Panc1 (cell line): ENCODE data around the gene CLPX. TPM values are rescaled to one million over a fixed set of nuclear protein-coding genes. Genes with fewer than 3 reads are reported as not detected.

Experiments used
- ATAC-seq: fragments of 200-7000 bp; cut with Tn5 transposase; 2 replicates; pipeline ENCODE4 v1.9.1; 2020; ENCODE audit warnings: mild to moderate bottlenecking, moderate library complexity
- BruUV-seq: library from RNA; stranded (reverse); fragments of 400-500 nt; replicated peaks from 2 replicates; lab custom pipeline; 2021; lab: Mats Ljungman, UMichigan
- CTCF ChIA-PET: fragments of 300-600 bp; sonication (Branson Sonifier 250); formaldehyde crosslinking; loops from one replicate; lab custom pipeline; 2022; ENCODE audit warnings: antibody characterized with exemption; lab: Charles Lee
- POLR2A ChIA-PET: fragments of 300-600 bp; sonication (Branson Sonifier 250); formaldehyde crosslinking; loops from one replicate; lab custom pipeline; 2022; ENCODE audit warnings: antibody characterized with exemption; lab: Charles Lee
- DNase-seq: peaks from one replicate; pipeline ENCODE4 v3.0.0-alpha.2; 2010; ENCODE audit warnings: low read depth, low spot score
- H3K27ac ChIP-seq: 2 replicates; pipeline ENCODE4 v1.5.1; 2011; ENCODE audit warnings: mild to moderate bottlenecking, low read length, inconsistent platforms
- H3K27me3 ChIP-seq: fragments of 200-500 bp; sonication (Bioruptor generic); 2 replicates; pipeline ENCODE4 v1.6.0; 2014; ENCODE audit warnings: low read length, inconsistent platforms; ENCODE audit not compliant: control insufficient read depth, insufficient read depth
- H3K36me3 ChIP-seq: fragments of 200-500 bp; sonication (Bioruptor generic); 2 replicates; pipeline ENCODE4 v1.5.1; 2014; ENCODE audit warnings: inconsistent platforms, mild to moderate bottlenecking, low read length, moderate library complexity; ENCODE audit not compliant: control insufficient read depth, insufficient read depth
- H3K4me1 ChIP-seq: 2 replicates; pipeline ENCODE4 v1.5.1; 2011; ENCODE audit warnings: inconsistent platforms, mild to moderate bottlenecking, low read length, moderate library complexity; ENCODE audit not compliant: control insufficient read depth, insufficient read depth
- H3K4me3 ChIP-seq, 2 experiments: 2 replicates each; pipeline ENCODE4 v1.5.1; 2011 to 2012; ENCODE audit warnings: low read depth in 2 of 2, low read length in 2 of 2, mild to moderate bottlenecking in 2 of 2, inconsistent platforms in 1 of 2, moderate library complexity in 1 of 2
- H3K9me3 ChIP-seq: fragments of 200-500 bp; sonication (Bioruptor generic); 2 replicates; pipeline ENCODE4 v1.5.1; 2014; ENCODE audit warnings: low read depth, mild to moderate bottlenecking, inconsistent platforms, low read length, moderate library complexity; ENCODE audit not compliant: control insufficient read depth, insufficient read depth
- POLR2AphosphoS5 ChIP-seq: IDR thresholded peaks from 2 replicates; pipeline ENCODE4 v1.6.1; 2012; ENCODE audit warnings: mild to moderate bottlenecking, low read depth, low read length, moderate library complexity
- SIN3A ChIP-seq: IDR thresholded peaks from 2 replicates; pipeline ENCODE4 v1.6.1; 2012; ENCODE audit warnings: low read depth, mild to moderate bottlenecking, low read length, moderate library complexity, borderline replicate concordance; ENCODE audit not compliant: insufficient read depth
- TCF7L2 ChIP-seq: IDR thresholded peaks from 2 replicates; pipeline ENCODE4 v1.6.1; 2011; ENCODE audit warnings: mild to moderate bottlenecking, low read depth, low read length, inconsistent platforms
- in situ Hi-C: cut with HindIII; loops from 2 replicates; pipeline ENCODE4 v1.10.0; 2016; ENCODE audit warnings: low sequenced_read_pairs, low pct_unique_long_range_greater_than_20kb
- intact Hi-C: fragments of 100-400 bp; cut with micrococcal nuclease; formaldehyde crosslinking; loops from one replicate; pipeline ENCODE4 v1.10.0; 2022; ENCODE audit not compliant: unreplicated experiment
- total RNA-seq: library from RNA; stranded (reverse); gene quantifications from one replicate; pipeline ENCODE4 v1.2.1, GENCODE V29; 2021; ENCODE audit not compliant: unreplicated experiment
- TF ChIP-seq, protein P1 (sequence below): fragments of 450-650 bp; IDR thresholded peaks from 2 replicates; pipeline ENCODE4 v1.5.1; 2017; ENCODE audit warnings: mild to moderate bottlenecking
- TF ChIP-seq, protein P2 (sequence below), 2 experiments: IDR thresholded peaks; 2 replicates each; pipeline ENCODE4 v1.6.1; 2011 to 2012; ENCODE audit warnings: low read depth in 2 of 2, control low read depth in 1 of 2, low read length in 1 of 2, mild to moderate bottlenecking in 1 of 2, moderate library complexity in 1 of 2; ENCODE audit not compliant: insufficient read depth in 1 of 2

The CLPX gene
- total RNA-seq, 1 experiment from 2014 or later = 49.9 TPM

DNA sequence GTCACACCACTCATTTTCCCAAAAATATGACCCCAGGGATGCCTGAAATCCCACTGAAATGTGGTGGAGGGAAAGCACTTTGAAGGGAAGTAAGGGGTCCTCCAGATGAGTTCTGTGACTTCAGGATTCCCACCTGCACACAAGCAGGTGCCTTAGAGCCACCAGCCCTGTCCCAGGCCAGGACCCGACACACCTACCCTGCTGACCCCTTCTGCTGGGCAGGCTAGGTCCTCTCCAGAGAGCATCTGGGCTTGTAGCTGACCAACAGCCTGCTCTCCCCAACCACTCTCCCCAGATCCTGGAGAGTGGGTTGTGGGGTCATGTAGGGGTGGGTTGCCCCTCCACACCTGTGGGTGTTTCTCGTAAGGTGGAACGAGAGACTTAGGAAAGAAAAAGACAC lies 41.1 kb upstream of the CLPX start:
- no peak overlapping the region for H3K27ac ChIP-seq
- no peaks in the 10 kb centered on the region for H3K36me3 ChIP-seq
- no TSS peak for BruUV-seq
- ChIA-PET CTCF (interaction anchor here (0.6 kb wide), 1 partner anchor 24 kb away, joined by 4 read pairs; no protein-coding TSS in a partner anchor), POLR2A (no interaction called here)
- DNase-seq = no peak
- H3K27me3 ChIP-seq = no peaks in the 10 kb centered on the region
- no peaks in the 10 kb centered on the region for H3K4me1 ChIP-seq
- no peaks in the 10 kb centered on the region for H3K9me3 ChIP-seq
- H3K4me3 ChIP-seq = no peak overlapping the region
- in situ Hi-C loops (no loop called here), intact Hi-C loops (no loop called here)
- no peak for ATAC-seq
- TF ChIP-seq TCF7L2 (no peak), POLR2AphosphoS5 (no peak), SIN3A (no peak)
- TF ChIP-seq, protein P1, sequence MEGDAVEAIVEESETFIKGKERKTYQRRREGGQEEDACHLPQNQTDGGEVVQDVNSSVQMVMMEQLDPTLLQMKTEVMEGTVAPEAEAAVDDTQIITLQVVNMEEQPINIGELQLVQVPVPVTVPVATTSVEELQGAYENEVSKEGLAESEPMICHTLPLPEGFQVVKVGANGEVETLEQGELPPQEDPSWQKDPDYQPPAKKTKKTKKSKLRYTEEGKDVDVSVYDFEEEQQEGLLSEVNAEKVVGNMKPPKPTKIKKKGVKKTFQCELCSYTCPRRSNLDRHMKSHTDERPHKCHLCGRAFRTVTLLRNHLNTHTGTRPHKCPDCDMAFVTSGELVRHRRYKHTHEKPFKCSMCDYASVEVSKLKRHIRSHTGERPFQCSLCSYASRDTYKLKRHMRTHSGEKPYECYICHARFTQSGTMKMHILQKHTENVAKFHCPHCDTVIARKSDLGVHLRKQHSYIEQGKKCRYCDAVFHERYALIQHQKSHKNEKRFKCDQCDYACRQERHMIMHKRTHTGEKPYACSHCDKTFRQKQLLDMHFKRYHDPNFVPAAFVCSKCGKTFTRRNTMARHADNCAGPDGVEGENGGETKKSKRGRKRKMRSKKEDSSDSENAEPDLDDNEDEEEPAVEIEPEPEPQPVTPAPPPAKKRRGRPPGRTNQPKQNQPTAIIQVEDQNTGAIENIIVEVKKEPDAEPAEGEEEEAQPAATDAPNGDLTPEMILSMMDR = no peak
- TF ChIP-seq, protein P2, sequence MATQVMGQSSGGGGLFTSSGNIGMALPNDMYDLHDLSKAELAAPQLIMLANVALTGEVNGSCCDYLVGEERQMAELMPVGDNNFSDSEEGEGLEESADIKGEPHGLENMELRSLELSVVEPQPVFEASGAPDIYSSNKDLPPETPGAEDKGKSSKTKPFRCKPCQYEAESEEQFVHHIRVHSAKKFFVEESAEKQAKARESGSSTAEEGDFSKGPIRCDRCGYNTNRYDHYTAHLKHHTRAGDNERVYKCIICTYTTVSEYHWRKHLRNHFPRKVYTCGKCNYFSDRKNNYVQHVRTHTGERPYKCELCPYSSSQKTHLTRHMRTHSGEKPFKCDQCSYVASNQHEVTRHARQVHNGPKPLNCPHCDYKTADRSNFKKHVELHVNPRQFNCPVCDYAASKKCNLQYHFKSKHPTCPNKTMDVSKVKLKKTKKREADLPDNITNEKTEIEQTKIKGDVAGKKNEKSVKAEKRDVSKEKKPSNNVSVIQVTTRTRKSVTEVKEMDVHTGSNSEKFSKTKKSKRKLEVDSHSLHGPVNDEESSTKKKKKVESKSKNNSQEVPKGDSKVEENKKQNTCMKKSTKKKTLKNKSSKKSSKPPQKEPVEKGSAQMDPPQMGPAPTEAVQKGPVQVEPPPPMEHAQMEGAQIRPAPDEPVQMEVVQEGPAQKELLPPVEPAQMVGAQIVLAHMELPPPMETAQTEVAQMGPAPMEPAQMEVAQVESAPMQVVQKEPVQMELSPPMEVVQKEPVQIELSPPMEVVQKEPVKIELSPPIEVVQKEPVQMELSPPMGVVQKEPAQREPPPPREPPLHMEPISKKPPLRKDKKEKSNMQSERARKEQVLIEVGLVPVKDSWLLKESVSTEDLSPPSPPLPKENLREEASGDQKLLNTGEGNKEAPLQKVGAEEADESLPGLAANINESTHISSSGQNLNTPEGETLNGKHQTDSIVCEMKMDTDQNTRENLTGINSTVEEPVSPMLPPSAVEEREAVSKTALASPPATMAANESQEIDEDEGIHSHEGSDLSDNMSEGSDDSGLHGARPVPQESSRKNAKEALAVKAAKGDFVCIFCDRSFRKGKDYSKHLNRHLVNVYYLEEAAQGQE (IDR thresholded peaks at IDR 0.05; ENCODE audit: insufficient read depth in 1 of 2, low read depth in 2 of 2, low read length in 1 of 2) = no peak

GRCh38 chr15:65223996-65224395 lies 38.9 kb upstream of the CLPX start:
- ATAC-seq (no peak), DNase-seq (no peak)
- Histone ChIP-seq H3K36me3 (no peaks in the 10 kb centered on the region), H3K4me3 (no peak overlapping the region), H3K27me3 (no peaks in the 10 kb centered on the region), H3K4me1 (no peaks in the 10 kb centered on the region), H3K9me3 (no peaks in the 10 kb centered on the region), H3K27ac (no peak overlapping the region)
- intact Hi-C loops = no loop called here
- TF ChIP-seq SIN3A = no peak
- TF ChIP-seq POLR2AphosphoS5 = no peak
- TF ChIP-seq, protein P1 = no peak
- TF ChIP-seq TCF7L2 = no peak
- TF ChIP-seq, protein P2 (IDR thresholded peaks at IDR 0.05; ENCODE audit: insufficient read depth in 1 of 2, low read depth in 2 of 2, low read length in 1 of 2) = no peak
- CTCF ChIA-PET = interaction anchor here (0.6 to 0.7 kb wide), 2 partner anchors 29 to 62 kb away, joined by 5 to 10 read pairs; no protein-coding TSS in a partner anchor
- in situ Hi-C loops = no loop called here
- POLR2A ChIA-PET = no interaction called here
- no TSS peak for BruUV-seq
